Measurements from ENCODE around the gene PAQR8. TPM values are rescaled to one million over a fixed set of nuclear protein-coding genes. Genes with fewer than 3 reads are reported as not detected.

PAQR8 gene
- total and polyA plus RNA-seq, 2 donors (not counting 1 experiment from before 2014, with no cell fraction given), result 2.3 to 8.5 TPM

DNA sequence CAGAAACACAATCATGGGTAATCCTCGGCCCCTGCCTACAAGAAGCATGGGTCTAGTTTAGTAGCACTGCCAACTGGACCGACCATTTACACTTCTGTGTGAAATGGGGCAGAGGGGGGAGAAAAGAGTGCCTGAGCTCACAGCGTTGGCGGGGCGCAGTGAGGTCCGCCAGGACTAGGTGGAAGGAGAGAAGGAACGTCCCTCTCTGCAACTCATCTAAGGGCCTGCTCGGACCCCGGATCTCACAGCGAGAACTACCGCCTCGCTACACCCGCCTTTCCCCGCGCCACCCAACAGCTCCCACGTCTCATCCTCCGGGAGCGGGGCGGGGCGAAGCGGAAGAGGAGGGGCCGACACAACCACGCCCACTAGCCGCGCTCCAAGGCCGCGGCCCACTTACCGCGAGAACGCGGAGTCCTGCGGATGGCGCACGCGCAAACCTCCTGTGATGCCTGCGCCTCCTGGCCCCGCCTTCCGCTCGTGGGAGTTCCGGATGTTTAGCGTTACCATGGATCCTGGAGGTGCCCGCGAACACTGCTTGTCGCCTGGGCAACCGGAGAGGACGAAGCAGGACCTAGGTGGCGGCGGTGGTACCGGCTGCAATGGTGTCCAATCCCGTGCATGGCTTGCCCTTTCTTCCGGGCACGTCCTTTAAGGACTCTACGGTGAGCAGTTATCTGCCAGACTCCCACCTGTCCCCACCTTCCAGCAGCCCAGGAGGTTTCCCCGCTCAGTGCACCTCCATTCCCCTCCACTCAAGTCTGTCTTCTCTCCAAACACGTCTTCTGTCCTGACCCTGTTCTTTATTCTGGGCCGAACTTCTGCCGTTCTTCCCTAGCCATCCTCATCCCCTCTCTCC lies 58.1 kb downstream of the PAQR8 start, which contains the start of gene EFHC1:
EFHC1 (plus strand) TSS at position 534 of the 859 bp plus-strand sequence; CDS start at position 603, 69 bp downstream.
- no peak within 1 kb of the TSS for H3K27ac Mint-ChIP-seq
- TF ChIP-seq, protein P1, sequence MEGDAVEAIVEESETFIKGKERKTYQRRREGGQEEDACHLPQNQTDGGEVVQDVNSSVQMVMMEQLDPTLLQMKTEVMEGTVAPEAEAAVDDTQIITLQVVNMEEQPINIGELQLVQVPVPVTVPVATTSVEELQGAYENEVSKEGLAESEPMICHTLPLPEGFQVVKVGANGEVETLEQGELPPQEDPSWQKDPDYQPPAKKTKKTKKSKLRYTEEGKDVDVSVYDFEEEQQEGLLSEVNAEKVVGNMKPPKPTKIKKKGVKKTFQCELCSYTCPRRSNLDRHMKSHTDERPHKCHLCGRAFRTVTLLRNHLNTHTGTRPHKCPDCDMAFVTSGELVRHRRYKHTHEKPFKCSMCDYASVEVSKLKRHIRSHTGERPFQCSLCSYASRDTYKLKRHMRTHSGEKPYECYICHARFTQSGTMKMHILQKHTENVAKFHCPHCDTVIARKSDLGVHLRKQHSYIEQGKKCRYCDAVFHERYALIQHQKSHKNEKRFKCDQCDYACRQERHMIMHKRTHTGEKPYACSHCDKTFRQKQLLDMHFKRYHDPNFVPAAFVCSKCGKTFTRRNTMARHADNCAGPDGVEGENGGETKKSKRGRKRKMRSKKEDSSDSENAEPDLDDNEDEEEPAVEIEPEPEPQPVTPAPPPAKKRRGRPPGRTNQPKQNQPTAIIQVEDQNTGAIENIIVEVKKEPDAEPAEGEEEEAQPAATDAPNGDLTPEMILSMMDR (IDR thresholded peaks at IDR 0.05), result no peak
- Histone ChIP-seq H3K27me3 (replicated peaks in 1 of 4; ENCODE audit: control extremely low read depth in 1 of 4, control insufficient read depth in 3 of 4, insufficient read depth in 4 of 4, low read length in 3 of 4) (no peaks in the 10 kb centered on the region), H4K20me1 (ENCODE audit: control insufficient read depth, insufficient read depth, low read length, poor library complexity, severe bottlenecking) (no peaks in the 10 kb centered on the region), H3K79me2 (ENCODE audit: control insufficient read depth, insufficient read depth, low read length) (peaks cover 7% of the 10 kb centered on the region), H3K4me1 (ENCODE audit: control insufficient read depth in 2 of 2, insufficient read depth in 2 of 2, low read length in 2 of 2) (peaks cover 16 to 20% of the 10 kb centered on the region in 2 donors), H2AFZ (ENCODE audit: insufficient read depth, low read depth, low read length, poor library complexity, severe bottlenecking) (peak within 1 kb of the TSS; percentile 90), H3K36me3 (replicated peaks in 1 of 2; ENCODE audit: control extremely low read depth in 1 of 2, control insufficient read depth in 1 of 2, extremely low read depth in 1 of 2, insufficient read depth in 2 of 2, low read length in 1 of 2) (no peaks in the 10 kb centered on the region), H3K9me3 (ENCODE audit: control extremely low read depth in 1 of 3, control insufficient read depth in 2 of 3, insufficient read depth in 1 of 3, low read length in 2 of 3) (no peaks in the 10 kb centered on the region), H3K4me3 (ENCODE audit: control extremely low read depth in 1 of 5, extremely low read depth in 1 of 5, insufficient read depth in 1 of 5, low read depth in 2 of 5, low read length in 4 of 5) (peak within 1 kb of the TSS; percentile 67 to 90 (median 86)), H3K27ac (ENCODE audit: low read length in 2 of 2) (peak within 1 kb of the TSS; percentile 58 to 84), H3K4me2 (replicated peaks; ENCODE audit: low read depth, low read length, poor library complexity, severe bottlenecking) (peak within 1 kb of the TSS; percentile 84), H3K9ac (ENCODE audit: low read length) (peak within 1 kb of the TSS; percentile 78)
- peak; percentile 90 for ATAC-seq (ENCODE audit: low read depth)
- under 1% methylated on average over 56 of the region's 57 CpGs for WGBS (ENCODE audit: insufficient coverage)
- CTCF ChIA-PET, result interaction anchor here (0.7 to 7.6 kb wide), 17 partner anchors 14 to 242 kb away, joined by 3 to 79 read pairs (median 6); partner anchors contain the start of genes MCM3 and PAQR8
- intact Hi-C loops (cut with micrococcal nuclease), result loop anchor here (1.0 to 5.0 kb wide), 8 partner anchors 58 to 575 kb away; partner anchors contain the start of genes GSTA4, MCM3 and PAQR8
- H3K27me3 Mint-ChIP-seq, result peaks cover 1% of the 10 kb centered on the region
- POLR2A ChIA-PET, result interaction anchor here (1.2 to 2.1 kb wide), 4 partner anchors 58 to 156 kb away, joined by 3 to 6 read pairs (median 4); partner anchors contain the start of gene PAQR8
- DNase-seq, result peak; percentile 99
- no peak within 1 kb of the TSS for H3K4me3 Mint-ChIP-seq
- H3K4me1 Mint-ChIP-seq, result peaks cover 11% of the 10 kb centered on the region
- H3K9me3 Mint-ChIP-seq (ENCODE audit: insufficient read depth), result no peaks in the 10 kb centered on the region
